H1 (cell line): Measurements from ENCODE around the gene GPC1. TPM values are rescaled to one million over a fixed set of nuclear protein-coding genes. Genes with fewer than 3 reads are reported as not detected.

Source experiments
- CHD7 ChIP-seq: fragments of 300-600 bp; sonication (generic); IDR thresholded peaks from 2 replicates; pipeline ENCODE4 v1.7.1; 2012; ENCODE audit warnings: low read length, moderate library complexity, mild to moderate bottlenecking, inconsistent platforms; ENCODE audit not compliant: insufficient replicate concordance
- FOSL1 ChIP-seq: IDR thresholded peaks from 2 replicates; pipeline ENCODE4 v1.6.1; 2011; ENCODE audit warnings: mild to moderate bottlenecking, low read depth, low read length, moderate library complexity; ENCODE audit not compliant: insufficient read depth
- HDAC2 ChIP-seq, 2 experiments: fragments of 300-600 bp in 1 of 2; sonication (generic) in 1 of 2; IDR thresholded peaks; 2 replicates each; pipeline ENCODE4 v1.6.1; 2011 to 2012; ENCODE audit warnings: low read depth in 2 of 2, low read length in 2 of 2, mild to moderate bottlenecking in 2 of 2, moderate library complexity in 2 of 2, borderline replicate concordance in 1 of 2, inconsistent platforms in 1 of 2
- MAX ChIP-seq: IDR thresholded peaks from 2 replicates; pipeline ENCODE4 v1.6.1; 2012; ENCODE audit warnings: inconsistent platforms
- TAF7 ChIP-seq: optimal IDR thresholded peaks from 2 replicates; pipeline ENCODE3; 2011; ENCODE audit warnings: low read depth, mild to moderate bottlenecking, inconsistent platforms, low read length, moderate library complexity, borderline replicate concordance
- polyA plus RNA-seq, 7 experiments: library from polyadenylated mRNA; depleted of rRNA in 3 of 7; stranded (reverse) in 5 of 7; unstranded in 2 of 7; fragments of >200 nt in 5 of 7; fragments of 200-250 nt in 2 of 7; gene quantifications; 1 replicate in 5 of 7; 2 replicates in 1 of 7; 4 replicates in 1 of 7; pipeline versions ENCODE4 v1.2.1 to v1.2.3, GENCODE V29; 2011 to 2013; ENCODE audit warnings: missing spikeins in 2 of 7, mixed read lengths in 2 of 7
- total RNA-seq: library from RNA; stranded (reverse); fragmentation: NEBNext Ultra II Directional; extraction: Animal tissue kit (Norgen Biotek cat#: 25700); gene quantifications from 2 replicates; pipeline ENCODE4 v1.2.1, GENCODE V29; 2021

GPC1 gene
- total and polyA plus RNA-seq, 2 of the 8 experiments (the other 6 are each of a cell fraction or from before 2014, with no cell fraction given), result 21.9 to 28.3 TPM

DNA sequence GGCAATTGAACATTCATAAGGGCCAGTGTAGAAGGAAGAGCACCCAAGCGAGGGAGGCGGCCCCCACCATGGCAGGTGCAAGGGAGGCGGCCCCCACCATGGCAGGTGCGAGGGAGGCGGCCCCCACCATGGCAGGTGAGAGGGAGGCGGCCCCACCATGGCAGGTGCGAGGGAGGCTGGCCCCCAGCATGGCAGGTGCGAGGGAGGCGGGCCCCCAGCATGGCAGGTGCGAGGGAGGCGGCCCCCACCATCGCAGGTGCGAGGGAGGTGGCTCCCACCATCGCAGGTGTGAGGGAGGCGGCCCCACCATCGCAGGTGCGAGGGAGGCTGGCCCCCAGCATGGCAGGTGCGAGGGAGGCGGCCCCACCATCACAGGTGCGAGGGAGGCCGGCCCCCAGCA, 24.7 kb upstream of the GPC1 start (continued):
- no peak for TF ChIP-seq CHD7
- no peak for TF ChIP-seq MAX
- TF ChIP-seq TAF7, result no peak
- no peak for TF ChIP-seq FOSL1
- no peak for TF ChIP-seq HDAC2 (IDR thresholded peaks at IDR 0.05; ENCODE audit: borderline replicate concordance in 1 of 2, low read depth in 2 of 2, low read length in 2 of 2)
